Smooth muscle cell of the umbilical artery (primary cell): ENCODE data around the gene TMEM182. TPM values are rescaled to one million over a fixed set of nuclear protein-coding genes. Genes with fewer than 3 reads are reported as not detected.

Source experiments
- total RNA-seq: library from RNA; depleted of rRNA; stranded (reverse); fragments of >200 nt; gene quantifications from 2 replicates; pipeline ENCODE4 v1.2.3, GENCODE V29; 2014

The TMEM182 gene, protein sequence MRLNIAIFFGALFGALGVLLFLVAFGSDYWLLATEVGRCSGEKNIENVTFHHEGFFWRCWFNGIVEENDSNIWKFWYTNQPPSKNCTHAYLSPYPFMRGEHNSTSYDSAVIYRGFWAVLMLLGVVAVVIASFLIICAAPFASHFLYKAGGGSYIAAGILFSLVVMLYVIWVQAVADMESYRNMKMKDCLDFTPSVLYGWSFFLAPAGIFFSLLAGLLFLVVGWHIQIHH
- total RNA-seq, result 4.5 and 5.3 TPM in 2 replicates

GRCh38 chr2:102761763-102762162 is at the start of gene TMEM182:
Gene TMEM182, plus strand, starts transcription at chr2:102762031. Its CDS starts 187 bp downstream, at chr2:102762218.

Other genes starting within 250 kb of the TMEM182 start
- not detected in 2 replicates for gene SLC9A2, start 142.5 kb upstream of the TMEM182 start, total RNA-seq